Measurements from ENCODE around the gene PRDM10. TPM values are rescaled to one million over a fixed set of nuclear protein-coding genes. Genes with fewer than 3 reads are reported as not detected.
A peak's percentile ranks its signal among the peaks of the same experiment; 100 is the strongest.
"Not testable (repeated sequence)": the region's sequence is repeated elsewhere in the genome, so short reads cannot be mapped to it uniquely, and the experiment has no call there.

The PRDM10 gene
- total and polyA plus RNA-seq, 2 experiments from 2014 or later: 4.1 to 12.0 TPM

DNA sequence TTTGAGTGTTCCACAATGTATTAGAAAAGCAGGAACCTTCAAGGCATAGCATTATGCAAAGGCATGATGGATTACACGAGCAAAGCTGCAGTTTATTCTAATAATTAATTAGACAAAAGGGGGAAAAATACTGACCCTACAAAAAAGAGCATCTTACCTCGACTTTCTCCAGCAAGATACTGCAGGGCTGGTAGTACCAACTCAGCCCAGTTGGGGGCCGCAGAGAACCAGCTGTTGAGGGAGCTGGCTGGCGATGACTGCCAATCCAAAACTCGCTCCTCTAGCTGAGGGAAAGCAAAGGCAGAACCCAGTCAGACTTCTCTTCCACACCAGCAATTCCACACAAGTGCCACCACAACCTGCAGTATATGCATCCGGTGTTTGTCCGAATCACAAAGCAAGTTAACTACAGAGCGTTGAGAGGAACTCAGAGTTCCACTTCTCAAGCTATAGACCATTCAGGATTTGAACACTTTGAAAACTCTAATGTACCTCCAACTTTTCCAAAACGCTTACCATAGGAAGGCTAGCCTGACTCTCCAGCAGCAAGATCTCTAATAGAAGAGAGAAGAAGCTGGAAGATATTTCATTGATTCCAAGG lies 121.0 kb downstream of the PRDM10 start:
- no peaks in the 10 kb centered on the region for H3K27me3 ChIP-seq
- H3K36me3 ChIP-seq: peaks cover 90% of the 10 kb centered on the region
- no peaks in the 10 kb centered on the region for H3K4me1 ChIP-seq (ENCODE audit: low read depth)
- H3K4me3 ChIP-seq: no peak overlapping the region
- H3K9me3 ChIP-seq (ENCODE audit: low read depth): no peaks in the 10 kb centered on the region
- TF ChIP-seq, protein P1, sequence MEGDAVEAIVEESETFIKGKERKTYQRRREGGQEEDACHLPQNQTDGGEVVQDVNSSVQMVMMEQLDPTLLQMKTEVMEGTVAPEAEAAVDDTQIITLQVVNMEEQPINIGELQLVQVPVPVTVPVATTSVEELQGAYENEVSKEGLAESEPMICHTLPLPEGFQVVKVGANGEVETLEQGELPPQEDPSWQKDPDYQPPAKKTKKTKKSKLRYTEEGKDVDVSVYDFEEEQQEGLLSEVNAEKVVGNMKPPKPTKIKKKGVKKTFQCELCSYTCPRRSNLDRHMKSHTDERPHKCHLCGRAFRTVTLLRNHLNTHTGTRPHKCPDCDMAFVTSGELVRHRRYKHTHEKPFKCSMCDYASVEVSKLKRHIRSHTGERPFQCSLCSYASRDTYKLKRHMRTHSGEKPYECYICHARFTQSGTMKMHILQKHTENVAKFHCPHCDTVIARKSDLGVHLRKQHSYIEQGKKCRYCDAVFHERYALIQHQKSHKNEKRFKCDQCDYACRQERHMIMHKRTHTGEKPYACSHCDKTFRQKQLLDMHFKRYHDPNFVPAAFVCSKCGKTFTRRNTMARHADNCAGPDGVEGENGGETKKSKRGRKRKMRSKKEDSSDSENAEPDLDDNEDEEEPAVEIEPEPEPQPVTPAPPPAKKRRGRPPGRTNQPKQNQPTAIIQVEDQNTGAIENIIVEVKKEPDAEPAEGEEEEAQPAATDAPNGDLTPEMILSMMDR (IDR thresholded peaks at IDR 0.05; ENCODE audit: low read depth, low read length): peak; percentile 64
- no peak overlapping the region for H3K27ac ChIP-seq
- DNase-seq (ENCODE audit: low read depth in 1 of 2, low spot score in 1 of 2): peak; percentile 40 to 57

DNA sequence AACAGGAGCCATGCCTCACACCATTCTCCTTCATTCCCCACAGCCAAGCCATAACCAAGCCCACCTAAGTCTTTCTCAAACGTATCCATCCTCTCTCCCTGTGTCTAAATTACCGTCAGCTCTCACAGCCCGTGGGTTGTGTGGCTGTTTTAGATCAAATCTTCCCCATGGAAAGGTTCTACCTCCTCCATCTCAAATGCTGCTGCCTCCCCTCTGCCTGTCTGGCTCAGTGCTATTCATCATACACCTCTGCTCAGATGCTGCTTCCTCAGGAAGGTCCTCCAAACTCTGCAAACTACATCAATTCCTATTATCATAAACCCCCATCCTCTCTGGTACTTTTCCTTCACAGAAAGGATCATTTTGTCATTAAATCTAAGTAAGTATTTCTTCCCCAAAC lies 122.3 kb downstream of the PRDM10 start:
- H3K9me3 ChIP-seq (ENCODE audit: low read depth): no peaks in the 10 kb centered on the region
- TF ChIP-seq, protein P1 (IDR thresholded peaks at IDR 0.05; ENCODE audit: low read depth, low read length): no peak
- H3K27me3 ChIP-seq: no peaks in the 10 kb centered on the region
- H3K27ac ChIP-seq: no peak overlapping the region
- no peak overlapping the region for H3K4me3 ChIP-seq
- no peak for DNase-seq (ENCODE audit: low read depth in 1 of 2, low spot score in 1 of 2)
- peaks cover 88% of the 10 kb centered on the region for H3K36me3 ChIP-seq
- no peaks in the 10 kb centered on the region for H3K4me1 ChIP-seq (ENCODE audit: low read depth)

DNA sequence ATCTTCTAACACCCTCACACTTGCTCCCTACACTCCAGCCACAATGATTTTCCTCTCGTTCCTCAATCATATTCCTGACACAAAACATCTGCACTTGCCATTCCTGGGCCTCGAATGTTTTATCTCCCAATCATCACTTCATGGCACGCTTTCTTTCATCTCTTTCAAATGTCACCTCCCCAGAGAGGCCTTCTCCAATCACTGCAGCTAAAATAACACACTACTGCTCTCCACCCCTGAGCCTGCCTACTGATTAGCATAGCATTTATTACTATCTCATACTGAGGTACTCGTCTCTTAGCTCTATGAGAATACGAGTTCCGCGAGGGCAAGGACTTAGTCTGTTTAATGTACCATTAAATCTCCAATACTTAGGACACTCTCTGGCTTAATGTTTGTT lies 130.7 kb downstream of the PRDM10 start:
- peak in 1 of 2 donors; percentile 71 for DNase-seq (ENCODE audit: low read depth in 1 of 2, low spot score in 1 of 2)
- Histone ChIP-seq H3K4me3 (no peak overlapping the region), H3K27me3 (no peaks in the 10 kb centered on the region), H3K27ac (peak overlapping the region; percentile 59), H3K4me1 (ENCODE audit: low read depth) (peaks cover 22% of the 10 kb centered on the region), H3K36me3 (peaks cover 65% of the 10 kb centered on the region), H3K9me3 (ENCODE audit: low read depth) (no peaks in the 10 kb centered on the region)
- TF ChIP-seq, protein P1 (IDR thresholded peaks at IDR 0.05; ENCODE audit: low read depth, low read length): no peak

DNA sequence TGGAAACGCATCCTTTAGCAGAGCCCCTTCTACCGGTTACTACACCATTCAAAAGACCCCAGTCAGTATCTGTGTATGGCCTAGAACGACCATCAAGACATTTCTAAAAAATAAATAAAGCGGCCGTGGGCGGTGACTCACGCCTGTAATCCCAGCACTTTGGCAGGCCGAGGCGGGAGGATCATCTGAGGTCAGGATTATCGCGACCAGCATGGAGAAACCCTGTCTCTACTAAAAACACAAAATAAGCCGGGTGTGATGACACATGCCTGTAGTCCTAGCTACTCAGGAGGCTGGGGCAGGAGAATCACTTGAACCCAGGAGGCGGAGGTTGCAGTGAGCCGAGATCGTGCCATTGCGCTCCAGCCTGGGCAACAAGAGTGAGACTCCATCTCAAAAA lies 134.0 kb downstream of the PRDM10 start:
- peaks cover 41% of the 10 kb centered on the region for H3K4me1 ChIP-seq (ENCODE audit: low read depth)
- H3K27me3 ChIP-seq; H3K4me3 ChIP-seq; H3K9me3 ChIP-seq (ENCODE audit: low read depth); DNase-seq (ENCODE audit: low read depth in 1 of 2, low spot score in 1 of 2); H3K27ac ChIP-seq: not testable (repeated sequence)
- peaks cover 54% of the 10 kb centered on the region for H3K36me3 ChIP-seq

DNA sequence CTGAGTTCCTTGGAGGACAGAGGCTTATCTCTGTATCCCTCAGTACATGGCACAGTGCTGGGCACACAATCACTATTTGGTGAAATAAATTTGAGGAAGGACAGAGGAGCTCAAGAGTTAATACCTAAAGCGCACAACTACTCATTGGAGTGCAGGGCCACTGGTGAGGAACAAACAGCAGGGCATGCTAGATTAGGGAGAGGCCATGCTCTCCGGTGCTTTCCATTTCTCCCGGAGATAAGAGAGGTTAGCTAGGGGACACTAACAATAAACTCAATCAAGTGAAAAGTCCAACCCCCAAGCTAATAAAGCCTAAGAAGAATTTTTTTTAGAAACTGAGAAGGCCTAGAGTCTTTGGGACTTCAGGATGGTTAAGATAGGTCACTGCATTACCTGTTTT lies 136.3 kb downstream of the PRDM10 start:
- no peaks in the 10 kb centered on the region for H3K27me3 ChIP-seq
- H3K4me3 ChIP-seq: no peak overlapping the region
- H3K27ac ChIP-seq: peak overlapping the region; percentile 88
- peaks cover 29% of the 10 kb centered on the region for H3K4me1 ChIP-seq (ENCODE audit: low read depth)
- no peaks in the 10 kb centered on the region for H3K9me3 ChIP-seq (ENCODE audit: low read depth)
- peak in 1 of 2 donors; percentile 64 for DNase-seq (ENCODE audit: low read depth in 1 of 2, low spot score in 1 of 2)
- peaks cover 47% of the 10 kb centered on the region for H3K36me3 ChIP-seq
- TF ChIP-seq, protein P1 (IDR thresholded peaks at IDR 0.05; ENCODE audit: low read depth, low read length): no peak

DNA sequence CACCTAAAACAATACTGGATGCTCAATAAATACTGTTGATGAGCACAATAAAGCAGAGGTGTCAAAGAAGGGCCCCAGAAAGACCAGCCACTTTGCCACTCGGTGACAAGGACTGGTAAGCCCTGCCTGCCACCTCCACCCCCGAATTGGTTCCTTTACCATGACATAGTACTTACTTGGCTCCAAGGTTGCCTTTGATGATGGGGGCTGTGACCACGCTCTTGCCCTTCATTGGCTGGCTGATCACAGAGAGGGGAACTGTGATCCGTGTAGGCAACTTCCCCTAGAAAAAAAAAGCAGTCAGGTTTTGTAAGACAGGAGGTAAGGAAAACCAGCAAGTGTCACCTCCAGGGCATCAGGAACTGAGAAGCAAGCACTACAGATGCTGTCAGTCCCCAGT lies 136.9 kb downstream of the PRDM10 start:
- no peaks in the 10 kb centered on the region for H3K27me3 ChIP-seq
- DNase-seq (ENCODE audit: low read depth in 1 of 2, low spot score in 1 of 2): no peak
- peak overlapping the region; percentile 88 for H3K27ac ChIP-seq
- peaks cover 28% of the 10 kb centered on the region for H3K4me1 ChIP-seq (ENCODE audit: low read depth)
- no peak overlapping the region for H3K4me3 ChIP-seq
- peaks cover 47% of the 10 kb centered on the region for H3K36me3 ChIP-seq
- TF ChIP-seq, protein P1 (IDR thresholded peaks at IDR 0.05; ENCODE audit: low read depth, low read length): no peak
- H3K9me3 ChIP-seq (ENCODE audit: low read depth): no peaks in the 10 kb centered on the region
